IMR-90 (cell line): ENCODE results near the gene ZBTB4. TPM values are rescaled to one million over a fixed set of nuclear protein-coding genes. Genes with fewer than 3 reads are reported as not detected.
"Not testable (repeated sequence)": the region's sequence is repeated elsewhere in the genome, so short reads cannot be mapped to it uniquely, and the experiment has no call there.

Experiments used
- ATAC-seq: fragments of 200-7000 bp; cut with Tn5 transposase; 2 replicates; pipeline ENCODE4 v1.9.1; 2020; ENCODE audit warnings: low read depth, mild to moderate bottlenecking, moderate library complexity
- BruUV-seq: library from RNA; stranded (reverse); fragments of 400-500 nt; replicated peaks from 2 replicates; lab custom pipeline; 2021; lab: Mats Ljungman, UMichigan
- CTCF ChIA-PET: fragments of 300-600 bp; formaldehyde crosslinking; extraction: SDS; loops from one replicate; lab custom pipeline; 2021; ENCODE audit warnings: antibody characterized with exemption; lab: Yijun Ruan, JAX
- POLR2A ChIA-PET: fragments of 300-600 bp; sonication (Branson Sonifier 250); formaldehyde crosslinking; loops from one replicate; lab custom pipeline; 2022; ENCODE audit warnings: antibody characterized with exemption; ENCODE audit not compliant: unreplicated experiment; lab: Charles Lee
- DNase-seq: peaks from one replicate; pipeline ENCODE4 v3.0.0; 2013
- H2AFZ ChIP-seq: replicated peaks from 2 replicates; pipeline ENCODE3; 2013; ENCODE audit warnings: low read length, mild to moderate bottlenecking; ENCODE audit not compliant: poor library complexity
- H2AK5ac ChIP-seq: 2 replicates; pipeline ENCODE4 v1.6.1; 2013; ENCODE audit warnings: low read depth, low read length, inconsistent platforms
- H2AK9ac ChIP-seq: replicated peaks from 2 replicates; pipeline ENCODE3; 2013; ENCODE audit warnings: mild to moderate bottlenecking, low read depth, low read length, moderate library complexity; ENCODE audit not compliant: poor library complexity
- H2BK120ac ChIP-seq: 2 replicates; pipeline ENCODE4 v1.6.1; 2013; ENCODE audit warnings: low read depth, low read length, inconsistent platforms
- H2BK15ac ChIP-seq: 3 replicates; pipeline ENCODE4 v1.6.1; 2013; ENCODE audit warnings: low read depth, low read length, inconsistent platforms
- H2BK20ac ChIP-seq: 2 replicates; pipeline ENCODE4 v1.6.1; 2013; ENCODE audit warnings: low read depth, mild to moderate bottlenecking, inconsistent platforms, low read length, moderate library complexity
- H2BK5ac ChIP-seq: 2 replicates; pipeline ENCODE4 v1.6.1; 2013; ENCODE audit warnings: mild to moderate bottlenecking, low read depth, low read length, inconsistent platforms; ENCODE audit not compliant: poor library complexity, severe bottlenecking
- H3K14ac ChIP-seq: replicated peaks from 2 replicates; pipeline ENCODE4 v1.6.1; 2013; ENCODE audit warnings: low read depth, low read length, inconsistent platforms
- H3K18ac ChIP-seq: 2 replicates; pipeline ENCODE4 v1.6.1; 2013; ENCODE audit warnings: low read depth, low read length, control low read depth
- H3K23ac ChIP-seq: 2 replicates; pipeline ENCODE4 v1.6.1; 2013; ENCODE audit warnings: low read depth, low read length, inconsistent platforms
- H3K27ac ChIP-seq: 2 replicates; pipeline ENCODE4 v1.5.1; 2013; ENCODE audit warnings: mild to moderate bottlenecking, control low read depth, low read length; ENCODE audit not compliant: insufficient read depth
- H3K27me3 ChIP-seq: 2 replicates; pipeline ENCODE4 v1.6.1; 2013; ENCODE audit warnings: low read length; ENCODE audit not compliant: control insufficient read depth, insufficient read depth
- H3K36me3 ChIP-seq: 2 replicates; pipeline ENCODE4 v1.6.1; 2013; ENCODE audit warnings: low read length, mixed read lengths; ENCODE audit not compliant: control insufficient read depth, insufficient read depth
- H3K4ac ChIP-seq: 2 replicates; pipeline ENCODE4 v1.6.1; 2013; ENCODE audit warnings: low read depth, low read length, inconsistent platforms
- H3K4me1 ChIP-seq: 2 replicates; pipeline ENCODE4 v1.6.1; 2013; ENCODE audit warnings: low read length, mixed read lengths; ENCODE audit not compliant: control insufficient read depth, insufficient read depth
- H3K4me2 ChIP-seq: 2 replicates; pipeline ENCODE4 v1.6.1; 2013; ENCODE audit warnings: low read depth, mild to moderate bottlenecking, control low read depth, low read length, moderate library complexity
- H3K4me3 ChIP-seq: 2 replicates; pipeline ENCODE4 v1.5.1; 2013; ENCODE audit warnings: low read depth, mild to moderate bottlenecking, control low read depth, low read length, moderate library complexity; ENCODE audit not compliant: insufficient read depth
- H3K56ac ChIP-seq: 2 replicates; pipeline ENCODE4 v1.6.1; 2013; ENCODE audit warnings: low read length, inconsistent platforms; ENCODE audit not compliant: insufficient read depth; ENCODE audit errors: extremely low read depth
- H3K79me1 ChIP-seq, 2 experiments: 2 replicates each; pipeline ENCODE4 v1.6.1; 2013; ENCODE audit warnings: low read length in 2 of 2, inconsistent platforms in 1 of 2, low read depth in 1 of 2
- H3K9ac ChIP-seq: 2 replicates; pipeline ENCODE4 v1.6.1; 2013; ENCODE audit warnings: low read depth, low read length, control low read depth
- H3K9me1 ChIP-seq: 2 replicates; pipeline ENCODE4 v1.6.1; 2013; ENCODE audit warnings: low read length, inconsistent platforms; ENCODE audit not compliant: insufficient read depth
- H3K9me3 ChIP-seq: 2 replicates; pipeline ENCODE4 v1.6.1; 2013; ENCODE audit warnings: low read length; ENCODE audit not compliant: control insufficient read depth, insufficient read depth
- H4K20me1 ChIP-seq: 2 replicates; pipeline ENCODE4 v1.6.1; 2013; ENCODE audit warnings: low read length, inconsistent platforms; ENCODE audit not compliant: insufficient read depth
- H4K5ac ChIP-seq: 2 replicates; pipeline ENCODE4 v1.6.1; 2013; ENCODE audit warnings: mild to moderate bottlenecking, low read depth, low read length, control low read depth
- H4K8ac ChIP-seq, 2 experiments: 2 replicates each; pipeline ENCODE4 v1.6.1; 2013; ENCODE audit warnings: low read depth in 2 of 2, low read length in 2 of 2, control low read depth in 1 of 2, inconsistent platforms in 1 of 2
- H4K91ac ChIP-seq: 2 replicates; pipeline ENCODE4 v1.6.1; 2013; ENCODE audit warnings: low read depth, low read length, inconsistent platforms; ENCODE audit not compliant: insufficient read depth
- BHLHE40 ChIP-seq: fragments of 150-350 bp; IDR thresholded peaks from 2 replicates; pipeline ENCODE4 v1.6.1; 2016; ENCODE audit warnings: mild to moderate bottlenecking, low read depth, low read length
- CEBPB ChIP-seq: IDR thresholded peaks from 2 replicates; pipeline ENCODE4 v1.6.1; 2012; ENCODE audit warnings: low read depth, low read length, improper control_type of control experiment
- CHD1 ChIP-seq: IDR thresholded peaks from 2 replicates; pipeline ENCODE4 v1.6.1; 2012; ENCODE audit warnings: low read depth, low read length, improper control_type of control experiment
- FOS ChIP-seq: fragments of 150-350 bp; IDR thresholded peaks from 2 replicates; pipeline ENCODE4 v1.6.1; 2016; ENCODE audit warnings: low read depth, low read length
- MAFK ChIP-seq: IDR thresholded peaks from 2 replicates; pipeline ENCODE4 v1.6.1; 2012; ENCODE audit warnings: low read depth, low read length, improper control_type of control experiment
- MXI1 ChIP-seq: IDR thresholded peaks from 2 replicates; pipeline ENCODE4 v1.6.1; 2012; ENCODE audit warnings: low read depth, mild to moderate bottlenecking, low read length, moderate library complexity, borderline replicate concordance
- POLR2A ChIP-seq: IDR thresholded peaks from 2 replicates; pipeline ENCODE4 v1.6.1; 2012; ENCODE audit warnings: mild to moderate bottlenecking, low read depth, low read length
- RAD21 ChIP-seq: IDR thresholded peaks from 2 replicates; pipeline ENCODE4 v1.6.1; 2012; ENCODE audit warnings: low read length, improper control_type of control experiment
- RFX5 ChIP-seq: IDR thresholded peaks from 2 replicates; pipeline ENCODE4 v1.8.0; 2012; ENCODE audit warnings: low read depth, mild to moderate bottlenecking, low read length, moderate library complexity
- WGBS, 2 experiments: methylation state at CpG; one replicate each; pipeline versions ENCODE4 v1.1.5 to v1.1.7; 2013; ENCODE audit warnings: missing lambda C conversion rate in 2 of 2; ENCODE audit not compliant: insufficient read length in 1 of 2; ENCODE audit errors: extremely low coverage in 2 of 2; 5-methylcytosine and 5-hydroxymethylcytosine counted together
- dilution Hi-C: fragments of 300-500 bp; cut with HindIII; formaldehyde crosslinking; loops from one replicate; pipeline ENCODE4 v1.14.3; 2018; ENCODE audit warnings: low sequenced_read_pairs; ENCODE audit not compliant: unreplicated experiment
- in situ Hi-C: fragments of 300-500 bp; cut with MboI; formaldehyde crosslinking; loops from 3 replicates; pipeline ENCODE4 v1.14.3; 2019; ENCODE audit warnings: low sequenced_read_pairs, inconsistent platforms, mixed read lengths
- intact Hi-C: fragments of 100-400 bp; cut with micrococcal nuclease; formaldehyde crosslinking; loops from 2 replicates; pipeline ENCODE4 v1.10.0; 2022
- polyA plus RNA-seq, 3 experiments: library from polyadenylated mRNA; depleted of rRNA; stranded (reverse); fragments of >200 nt; gene quantifications; 2 replicates each; pipeline ENCODE4 v1.2.3, GENCODE V29; 2012; ENCODE audit warnings: low replicate concordance in 1 of 3
- total RNA-seq: library from RNA; depleted of rRNA; stranded (reverse); fragments of >200 nt; gene quantifications from 2 replicates; pipeline ENCODE4 v1.2.3, GENCODE V29; 2012

ZBTB4 gene
- total and polyA plus RNA-seq, 2 of the 4 experiments (the other 2 are of a cell fraction): 6.3 to 20.3 TPM

GRCh38 chr17:7471729-7472128, 7.7 kb downstream of the ZBTB4 start:
- 100% methylated on average over 2 of the region's 2 CpGs; no CpG with 5 or more reads in 1 of the 2 experiments for WGBS, 2 experiments
- Histone ChIP-seq H2BK5ac (no peak overlapping the region), H3K18ac (no peak overlapping the region), H3K27ac (no peak overlapping the region), H3K4ac (no peak overlapping the region), H3K79me1 (peaks cover 4 to 83% of the 10 kb centered on the region in 2 experiments), H2BK120ac (no peak overlapping the region), H3K36me3 (peaks cover 13% of the 10 kb centered on the region), H2BK15ac (no peak overlapping the region), H3K9me3 (no peaks in the 10 kb centered on the region), H3K27me3 (no peaks in the 10 kb centered on the region), H2AK5ac (no peak overlapping the region), H4K5ac (no peak overlapping the region), H3K56ac (no peak overlapping the region), H2AFZ (no peak overlapping the region), H3K4me2 (no peak overlapping the region), H3K4me3 (no peak overlapping the region), H2AK9ac (no peak overlapping the region), H3K14ac (no peak overlapping the region), H3K23ac (peak overlapping the region; percentile 8; the same call in 1 of the 2 replicates), H4K20me1 (peaks cover 92% of the 10 kb centered on the region), H3K9me1 (peaks cover 45% of the 10 kb centered on the region), H2BK20ac (no peak overlapping the region), H3K9ac (no peak overlapping the region), H4K8ac (no peak overlapping the region), H4K91ac (no peak overlapping the region), H3K4me1 (peaks cover 20% of the 10 kb centered on the region)
- POLR2A ChIA-PET: no interaction called here
- ATAC-seq (no peak), DNase-seq (no peak)
- CTCF ChIA-PET: no interaction called here
- intact Hi-C loops (no loop called here), dilution Hi-C loops (no loop called here), in situ Hi-C loops (no loop called here)
- TF ChIP-seq CEBPB (no peak), CHD1 (no peak), MAFK (no peak), BHLHE40 (no peak), MXI1 (no peak), POLR2A (no peak), RFX5 (no peak), RAD21 (no peak), FOS (no peak)
- no TSS peak for BruUV-seq

GRCh38 chr17:7470457-7470973, 8.9 kb downstream of the ZBTB4 start:
- H4K5ac ChIP-seq, H3K18ac ChIP-seq, BruUV-seq, H3K23ac ChIP-seq, H2BK5ac ChIP-seq, intact Hi-C loops, H3K56ac ChIP-seq, H2AFZ ChIP-seq, H2BK120ac ChIP-seq, H3K4me3 ChIP-seq, H4K8ac ChIP-seq, H3K27ac ChIP-seq, POLR2A ChIA-PET, in situ Hi-C loops, ATAC-seq, H2AK5ac ChIP-seq, H2AK9ac ChIP-seq, H3K9ac ChIP-seq, H3K4ac ChIP-seq, H3K27me3 ChIP-seq, H3K4me2 ChIP-seq, H2BK20ac ChIP-seq, DNase-seq, H3K14ac ChIP-seq, dilution Hi-C loops, H2BK15ac ChIP-seq, H4K91ac ChIP-seq, H3K9me3 ChIP-seq: not testable (repeated sequence)
- H3K36me3 ChIP-seq: peaks cover 19% of the 10 kb centered on the region
- peaks cover 90% of the 10 kb centered on the region for H4K20me1 ChIP-seq
- H3K79me1 ChIP-seq: peaks cover 9 to 80% of the 10 kb centered on the region in 2 experiments
- H3K4me1 ChIP-seq: peaks cover 12% of the 10 kb centered on the region; the same call in 1 of the 2 replicates
- 80% methylated on average over 2 of the region's 8 CpGs; no CpG with 5 or more reads in 1 of the 2 experiments for WGBS, 2 experiments
- CTCF ChIA-PET: interaction anchor here (0.7 kb wide), 1 partner anchor 153 kb away, joined by 3 read pairs; no protein-coding TSS in a partner anchor
- H3K9me1 ChIP-seq: peaks cover 33% of the 10 kb centered on the region
